Measurements from ENCODE around the gene PRR7.

PRR7 gene

DNA sequence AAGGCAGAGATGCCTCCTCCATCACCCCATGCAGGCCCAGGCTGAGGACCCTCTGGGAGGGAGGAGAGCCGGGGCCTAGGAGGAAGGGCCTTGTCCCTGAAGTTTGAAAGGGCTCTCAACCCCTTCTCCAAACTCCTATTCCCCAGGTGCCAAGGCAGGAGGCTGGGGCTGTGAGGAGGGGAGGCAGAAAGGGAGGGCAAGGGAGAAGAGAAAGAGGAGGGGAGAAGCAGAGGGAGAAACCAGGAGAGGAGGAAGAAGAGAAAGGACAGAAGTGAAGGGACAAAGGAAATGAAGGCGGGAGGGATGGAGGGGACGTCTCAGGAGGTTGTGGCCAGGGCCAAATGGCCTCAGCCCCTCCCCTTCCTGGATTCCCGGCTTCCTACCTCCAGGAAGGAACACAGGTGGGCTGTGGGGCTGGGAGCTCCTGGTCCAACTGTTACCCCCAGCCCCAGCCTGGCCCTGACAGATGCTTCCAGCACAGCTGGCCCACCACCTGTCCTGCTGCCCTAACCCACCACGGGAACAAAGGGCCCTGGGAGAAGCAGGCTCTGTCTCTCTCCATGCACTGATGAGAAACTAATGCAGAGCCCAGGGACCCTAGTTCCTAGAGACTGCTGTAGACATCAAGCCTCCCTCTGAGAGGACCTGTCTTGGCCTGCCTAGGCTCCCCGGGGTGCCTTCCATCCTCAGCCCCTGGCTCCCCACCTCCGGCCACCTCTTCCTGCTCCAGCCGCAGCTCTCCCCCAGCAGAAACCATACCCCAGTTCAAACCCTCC is 23.3 kb downstream of the PRR7 start:
- DNase-seq (ENCODE audit: low read depth), result peak; percentile 7

DNA sequence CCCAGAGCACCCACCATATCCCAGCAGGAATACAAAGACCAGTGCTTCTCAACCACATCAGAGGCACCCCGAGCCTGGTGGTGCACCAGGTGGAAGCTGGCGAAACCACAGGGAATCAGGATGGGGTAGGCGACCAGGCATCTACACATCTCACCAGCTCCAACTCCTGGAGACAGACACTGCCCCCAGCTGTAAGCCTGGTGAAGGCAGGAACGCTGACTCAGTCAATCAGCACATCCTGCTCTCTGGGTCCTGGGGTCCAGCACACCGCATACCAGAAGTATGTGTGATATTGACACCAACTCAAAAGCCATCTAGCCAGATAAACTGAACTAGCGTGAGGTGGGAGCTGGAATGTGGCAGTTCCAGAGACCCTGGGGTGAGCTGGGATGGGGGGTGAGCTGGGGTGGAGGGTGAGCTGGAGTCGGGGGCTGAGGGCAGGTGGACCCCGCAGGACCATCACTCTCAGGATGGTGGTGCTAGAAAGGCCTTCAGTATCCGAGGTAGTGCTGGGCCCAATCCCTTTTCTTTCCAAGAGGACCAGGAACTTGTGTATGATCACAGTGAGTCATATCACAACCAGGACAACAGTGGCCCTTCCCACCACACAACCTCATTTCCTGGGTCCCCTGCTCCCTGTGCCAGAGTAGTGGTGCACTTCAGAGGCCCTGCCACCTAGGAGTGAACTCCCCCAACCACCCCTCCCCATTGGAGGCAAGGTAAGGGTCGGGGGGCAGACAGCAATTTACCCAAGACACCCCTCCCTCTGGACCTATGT is 24.3 kb downstream of the PRR7 start:
- DNase-seq (ENCODE audit: low read depth), result peak; percentile 73

DNA sequence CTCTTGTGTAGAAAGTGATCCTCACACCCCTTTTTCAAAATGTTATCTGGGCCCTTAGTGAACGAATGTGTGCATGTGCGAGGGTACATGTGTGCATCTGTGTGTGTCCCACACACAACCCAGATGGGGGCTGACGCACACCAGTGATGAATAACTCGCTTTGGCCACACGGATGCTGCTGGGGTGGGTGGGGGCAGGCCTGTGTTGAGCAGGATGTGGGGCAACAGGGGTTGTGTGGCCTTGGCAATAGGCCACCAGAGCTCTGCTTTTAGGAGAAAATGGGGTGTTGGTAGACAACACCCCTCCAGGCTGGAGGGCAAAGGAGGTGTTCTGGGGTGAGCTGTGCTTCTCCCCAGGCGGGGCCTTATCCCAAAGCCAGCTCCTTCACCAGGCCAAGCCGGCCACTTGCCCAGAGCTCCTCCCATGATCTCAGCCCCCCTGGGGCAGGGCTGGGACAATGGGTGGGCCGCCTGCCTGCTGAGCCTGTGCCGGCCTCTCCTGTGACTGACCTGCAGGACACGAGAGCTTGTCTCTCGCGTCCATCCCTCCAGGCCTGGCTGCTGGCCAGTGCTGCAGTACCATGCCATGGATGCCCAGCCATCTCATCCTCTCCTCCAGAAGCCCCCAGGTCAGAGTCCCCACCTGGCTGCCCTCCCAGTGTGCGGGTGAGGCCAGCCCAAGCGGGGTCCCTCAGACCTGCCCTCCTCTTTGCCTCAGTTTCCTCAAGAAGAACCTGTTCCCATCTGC is 25.2 kb downstream of the PRR7 start:
- peak; percentile 78 for DNase-seq (ENCODE audit: low read depth)

DNA sequence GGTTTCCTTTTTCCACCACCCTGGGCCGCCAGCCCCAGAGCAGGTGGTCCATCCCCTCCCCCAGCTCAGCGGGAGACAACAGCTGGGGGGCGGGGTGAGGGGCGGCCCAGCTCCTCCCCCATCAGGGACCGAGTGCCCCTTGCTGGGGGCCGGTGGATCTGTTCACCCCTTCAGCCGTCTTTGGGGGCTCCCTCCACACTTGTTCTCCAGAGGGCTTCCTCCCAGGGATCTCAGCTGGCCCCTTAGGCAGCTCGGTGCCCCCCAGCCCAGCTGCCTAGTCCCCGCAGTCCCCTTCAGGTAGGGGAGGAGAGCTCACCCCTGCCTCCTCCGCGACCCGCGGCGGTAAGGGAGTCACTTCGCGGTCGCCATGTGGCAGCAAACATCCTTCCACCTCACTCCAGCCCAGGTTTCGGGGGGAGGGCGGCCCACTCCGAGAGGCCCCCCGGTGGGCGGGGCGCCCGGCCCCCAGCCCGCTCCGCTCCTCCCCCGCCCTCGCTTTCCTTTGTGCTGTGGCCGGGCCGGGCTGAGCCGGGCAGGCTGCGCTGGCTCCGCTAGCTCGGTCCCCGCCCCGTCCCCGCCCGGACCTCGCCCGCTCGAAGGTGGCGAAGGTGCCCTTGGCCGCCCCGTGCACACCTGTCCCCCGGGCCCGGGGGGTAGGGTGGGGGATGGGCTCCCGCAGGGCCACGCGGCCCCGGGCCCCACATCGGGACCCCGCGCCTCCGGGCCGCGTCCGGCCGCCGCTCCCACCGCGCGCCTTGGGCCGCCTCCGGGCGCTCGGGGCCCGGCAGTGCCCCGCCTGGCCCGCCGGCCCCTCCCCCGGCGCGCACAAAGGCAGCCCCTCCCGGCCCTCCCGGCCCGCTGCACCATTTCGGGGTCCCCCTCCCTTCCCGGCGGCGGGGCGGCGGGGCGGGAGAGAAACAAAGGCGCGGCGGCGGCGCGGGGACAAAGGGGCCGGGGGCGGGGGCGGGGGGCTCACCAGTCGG is 26.1 kb downstream of the PRR7 start:
- peak; percentile 56 for DNase-seq (ENCODE audit: low read depth)

DNA sequence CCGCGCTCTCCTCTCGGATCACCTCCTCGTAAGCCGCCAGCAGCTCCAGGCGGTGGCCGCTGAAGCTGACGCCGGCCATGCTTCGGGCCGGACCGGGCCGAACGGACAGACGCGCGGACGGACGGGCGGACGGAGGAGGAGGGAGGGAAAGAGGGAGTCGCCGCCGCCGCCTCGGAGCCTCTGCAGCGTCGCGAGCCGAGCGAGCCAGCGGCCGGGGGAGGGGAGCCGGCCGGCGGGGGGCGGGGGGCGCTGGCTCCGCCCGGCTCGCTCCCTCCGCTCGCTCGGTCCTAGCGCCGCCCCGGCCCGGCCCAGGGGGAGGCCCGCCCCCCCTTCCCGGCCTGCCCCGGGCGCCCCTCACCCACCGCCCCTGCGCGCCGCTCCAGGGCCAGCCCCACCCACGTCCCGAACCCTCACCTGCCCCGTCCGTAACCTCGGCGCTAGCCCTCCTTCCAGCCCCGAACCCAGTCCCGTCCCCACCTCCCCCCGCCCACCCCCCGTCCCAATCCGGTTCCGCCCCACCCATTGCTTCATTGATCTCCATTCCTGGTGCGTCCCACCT is 26.9 kb downstream of the PRR7 start, which contains the start of gene DBN1:
Gene DBN1 (minus strand): TSS at position 192 of the 559 bp plus-strand sequence. CDS start 113 bp downstream, at position 79.
- DNase-seq (ENCODE audit: low read depth), result peak; percentile 78

DNA sequence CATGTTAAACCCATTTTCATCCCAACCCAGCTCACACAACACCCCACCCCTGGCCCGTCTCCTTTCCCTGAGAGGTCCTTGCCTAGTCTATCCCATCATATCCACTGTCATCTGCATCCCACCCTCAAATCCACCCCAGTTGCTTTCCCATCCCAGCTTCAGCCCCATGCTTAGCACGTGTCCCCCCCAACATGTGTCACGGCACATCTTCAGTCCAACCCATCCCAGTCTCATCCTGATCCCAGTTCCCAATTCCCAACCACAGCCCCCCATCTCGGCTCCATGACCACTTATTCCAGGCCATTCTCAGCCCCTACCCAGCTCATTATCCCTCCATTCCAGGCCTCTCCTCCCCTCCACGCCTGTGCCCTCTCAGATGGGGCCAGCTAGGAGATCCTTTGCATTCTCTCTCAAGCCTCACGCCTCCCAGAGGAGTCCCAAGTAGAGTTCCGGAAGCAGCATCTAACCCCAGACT is 27.4 kb downstream of the PRR7 start:
- peak; percentile 53 for DNase-seq (ENCODE audit: low read depth)

DNA sequence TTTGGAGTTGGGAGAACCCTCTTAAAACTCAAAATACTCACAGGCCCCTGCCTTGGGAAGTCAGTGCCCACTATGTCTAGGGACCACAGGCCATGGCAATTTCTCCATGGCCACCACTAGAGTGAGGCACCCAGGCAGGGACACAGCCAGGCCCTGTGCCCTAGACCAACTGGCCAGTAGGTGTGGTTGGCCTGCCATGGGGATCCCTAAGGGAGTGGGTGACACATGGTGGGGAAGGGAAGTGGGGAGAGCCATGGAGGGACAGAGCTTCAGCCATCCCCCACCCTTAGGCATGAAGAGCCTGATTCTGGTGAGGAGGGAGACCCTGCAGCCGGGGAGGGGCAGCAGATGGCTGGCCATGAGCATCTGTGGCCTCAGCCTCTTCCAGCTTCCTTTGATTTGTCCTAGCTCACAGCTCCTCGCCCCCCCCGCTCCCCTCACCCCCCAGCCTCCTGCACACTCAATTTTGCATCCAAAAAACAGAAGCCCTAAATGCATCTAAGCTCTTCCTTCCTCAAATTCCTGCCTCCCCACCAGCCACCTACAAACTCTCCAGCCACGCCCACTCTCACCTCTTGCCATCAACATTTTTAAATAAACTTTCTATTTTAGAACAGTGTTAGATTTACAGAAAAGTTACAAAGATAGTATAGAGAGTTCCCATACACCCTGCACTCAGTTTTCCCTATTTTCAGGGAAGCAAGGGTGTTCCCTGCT is 28.4 kb downstream of the PRR7 start:
- DNase-seq (ENCODE audit: low read depth), result peak; percentile 60

DNA sequence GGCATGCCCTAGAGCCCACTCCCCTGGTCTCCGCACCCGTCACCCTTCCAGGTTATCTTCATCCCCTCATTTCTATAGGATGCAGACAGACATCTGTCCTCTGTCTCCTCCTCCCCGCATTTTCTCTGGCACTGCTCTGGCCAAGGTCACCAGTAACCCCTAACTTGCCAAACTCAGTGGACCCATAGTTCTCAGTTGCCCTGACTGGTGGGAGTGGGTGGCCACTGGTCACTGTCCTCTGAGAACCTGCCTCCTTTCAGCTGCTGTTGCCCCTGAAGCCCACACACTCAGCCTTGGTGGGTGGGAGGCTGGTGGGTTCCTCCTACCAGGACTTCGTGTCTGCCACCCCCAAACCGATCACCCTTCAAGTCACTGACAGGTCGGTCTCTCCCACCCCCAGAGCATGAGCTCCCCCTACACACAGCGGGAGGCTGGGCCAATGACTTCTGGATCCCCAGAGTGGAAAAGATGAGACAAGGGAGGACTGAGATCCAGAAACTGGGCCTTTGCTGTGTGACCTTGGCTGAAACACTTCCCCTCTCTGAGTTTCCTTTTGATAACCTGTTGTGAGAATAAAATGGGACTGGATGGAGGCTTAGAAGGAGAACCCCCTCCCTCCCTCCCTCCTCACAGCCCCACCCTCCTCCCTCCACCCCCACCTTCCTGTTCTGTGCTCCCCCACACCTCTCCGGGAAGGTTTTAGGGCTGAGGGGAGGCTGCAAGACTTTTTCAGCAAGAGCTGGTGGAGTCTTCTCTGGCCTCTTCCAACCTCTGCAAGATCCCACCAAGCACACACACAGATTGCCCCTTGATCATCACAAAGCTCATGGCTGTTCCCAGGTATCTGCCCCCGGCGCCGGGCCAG is 29.2 kb downstream of the PRR7 start:
- peak; percentile 55 for DNase-seq (ENCODE audit: low read depth)

DNA sequence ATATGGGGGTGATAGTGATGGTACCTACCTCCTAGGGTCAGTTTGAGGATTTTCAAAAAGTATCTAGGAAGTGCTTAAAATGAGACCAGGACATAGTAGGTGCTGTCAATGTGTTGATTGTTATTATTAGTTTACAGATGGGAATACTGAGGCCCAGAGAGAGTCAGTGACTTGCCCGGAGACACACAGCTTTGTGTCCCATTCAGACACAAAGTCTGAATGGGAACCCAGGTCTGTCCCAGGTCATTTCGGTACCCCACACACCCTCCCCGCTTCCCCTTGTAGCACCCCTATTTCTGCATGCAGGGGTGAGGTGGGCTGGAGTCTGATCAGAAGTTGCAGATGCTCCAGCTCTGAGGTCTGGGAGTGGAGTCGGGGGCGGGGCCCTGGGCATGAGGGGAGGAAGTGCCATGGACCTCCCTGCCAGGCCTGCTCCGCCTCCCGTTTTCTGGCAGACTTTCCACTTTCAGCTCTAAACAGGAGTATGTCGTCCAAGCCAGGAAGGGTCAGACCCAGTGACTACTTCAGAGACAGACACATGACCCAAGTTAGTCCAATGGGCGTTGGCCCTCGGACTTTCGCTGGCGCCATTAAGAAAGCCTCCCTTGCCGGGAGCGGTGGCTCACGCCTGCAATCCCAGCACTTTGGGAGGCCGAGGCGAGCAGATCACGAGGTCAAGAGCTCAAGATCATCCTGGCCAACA is 30.1 kb downstream of the PRR7 start:
- peak; percentile 85 for DNase-seq (ENCODE audit: low read depth)

DNA sequence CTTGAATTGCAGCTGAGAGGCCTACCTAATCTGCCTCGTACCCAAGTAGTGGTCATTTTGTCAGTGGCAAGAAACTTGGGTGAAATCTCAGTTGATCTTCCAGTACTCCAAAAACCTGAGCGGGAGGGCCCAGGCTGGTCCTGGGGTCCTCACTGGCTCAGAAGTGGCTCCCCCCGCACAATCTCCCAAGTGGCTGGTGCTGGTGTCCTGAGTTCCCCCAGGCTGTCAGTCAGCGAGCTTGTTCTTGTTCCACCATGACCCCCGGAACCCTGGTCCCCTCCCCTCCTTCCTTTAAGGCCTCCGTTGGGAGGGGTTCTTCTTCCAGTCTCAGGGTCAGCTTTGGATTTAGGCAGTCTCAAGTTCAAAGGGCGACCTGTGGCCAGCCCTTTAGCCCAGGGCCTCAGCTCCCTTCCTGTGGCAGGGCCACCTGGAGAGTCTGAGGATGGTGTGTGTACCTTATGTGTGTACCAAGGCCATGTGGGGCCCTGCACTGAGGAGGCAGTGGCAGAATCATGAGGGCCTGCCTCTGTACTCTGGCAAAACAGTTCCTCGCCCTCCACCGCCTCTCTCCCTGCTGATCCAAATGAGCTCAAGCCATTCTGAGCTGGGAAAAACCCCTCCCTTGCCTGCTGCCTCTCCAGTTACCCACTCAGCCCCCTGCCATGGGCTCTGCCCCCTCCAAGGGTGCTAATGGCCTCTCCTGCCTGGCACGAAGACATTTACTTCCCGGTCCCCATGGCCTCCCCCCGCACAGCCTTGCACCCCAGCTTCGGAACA is 31.3 kb downstream of the PRR7 start:
- DNase-seq (ENCODE audit: low read depth), result peak; percentile 59

DNA sequence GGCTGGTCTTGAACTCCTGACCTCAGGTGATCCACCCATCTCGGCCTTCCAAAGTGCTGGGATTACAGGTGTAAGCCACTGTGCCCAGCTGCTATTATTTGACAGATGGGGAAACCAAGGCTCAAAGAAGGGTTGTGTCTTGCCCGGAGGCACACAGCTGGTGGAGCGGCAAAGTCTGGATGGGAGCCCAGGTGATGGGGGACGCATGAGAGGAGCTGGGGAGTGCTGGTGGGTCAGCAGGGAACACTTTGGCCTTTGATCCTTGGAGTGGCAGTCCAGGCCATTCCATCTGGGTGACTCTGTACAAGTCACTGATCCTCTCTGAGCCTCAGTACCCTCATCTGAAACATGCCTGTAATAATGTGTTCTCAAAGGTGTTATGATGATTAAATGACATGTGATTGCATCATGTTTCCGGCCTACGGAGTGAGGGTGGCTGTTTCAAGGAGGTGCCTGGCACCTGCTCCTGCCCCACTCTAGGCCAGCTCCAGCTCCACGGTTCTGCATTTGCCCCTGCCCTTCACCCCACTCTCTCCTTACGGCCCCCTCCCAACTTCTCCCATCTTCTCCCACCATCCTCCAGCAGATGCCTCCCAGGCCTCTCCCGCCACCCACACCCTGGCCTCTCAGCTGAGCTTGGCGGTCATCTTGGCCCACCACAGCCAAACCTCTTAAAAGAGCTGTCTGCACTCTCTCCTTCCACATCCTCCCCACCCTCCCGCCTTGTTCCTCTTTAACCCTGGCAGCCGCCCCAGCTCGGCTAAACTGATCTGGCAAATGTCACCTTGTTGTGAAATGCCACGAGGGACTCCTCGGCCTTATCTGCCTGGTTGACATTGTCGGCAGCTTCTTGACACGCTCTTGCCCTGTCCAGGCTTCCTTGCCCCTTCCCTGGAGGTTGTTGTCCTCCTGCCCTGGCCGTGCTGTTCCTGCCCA is 32.4 kb downstream of the PRR7 start:
- peak; percentile 69 for DNase-seq (ENCODE audit: low read depth)

DNA sequence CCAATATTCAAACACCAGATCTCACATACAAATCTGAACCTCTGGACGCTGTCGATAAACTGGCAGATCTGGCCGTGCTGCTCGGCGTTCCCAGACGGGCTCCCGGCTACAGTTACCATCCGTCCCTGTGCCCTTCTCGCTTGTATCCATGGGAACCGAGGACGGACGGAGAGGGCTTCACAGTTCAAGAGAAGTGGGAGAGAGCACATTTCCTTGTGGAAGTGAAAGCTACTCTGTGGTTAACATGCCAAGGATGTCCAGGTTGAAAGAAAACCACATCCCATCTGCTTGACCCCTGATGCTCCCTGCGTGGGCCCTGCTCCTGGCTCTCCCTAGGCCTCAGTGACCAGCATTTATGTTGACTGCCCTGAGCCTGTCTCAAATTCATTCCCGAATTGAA is 33.2 kb downstream of the PRR7 start:
- DNase-seq (ENCODE audit: low read depth), result peak; percentile 62

DNA sequence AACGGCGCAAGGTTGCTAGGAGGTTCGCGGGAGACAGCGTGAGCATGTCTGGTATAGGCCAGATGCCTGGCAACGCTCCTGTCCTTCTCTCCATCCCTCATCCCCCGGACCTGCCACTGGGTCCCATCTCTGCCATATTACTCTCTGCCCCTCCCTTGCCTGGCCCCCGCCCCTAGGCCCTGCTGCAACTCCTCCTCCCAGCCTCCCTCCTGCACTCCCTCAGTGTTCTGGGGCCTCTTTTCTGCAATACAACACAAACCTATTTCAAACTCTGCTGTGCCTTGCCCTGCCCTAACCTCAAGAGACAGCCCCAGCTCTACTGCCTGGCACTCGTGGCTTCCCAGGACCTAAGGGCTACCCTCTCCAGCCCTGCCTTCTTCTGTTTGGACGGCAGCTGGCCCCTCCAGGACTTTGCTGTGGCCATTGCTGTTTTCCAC is 35.8 kb downstream of the PRR7 start:
- DNase-seq (ENCODE audit: low read depth), result peak; percentile 47

DNA sequence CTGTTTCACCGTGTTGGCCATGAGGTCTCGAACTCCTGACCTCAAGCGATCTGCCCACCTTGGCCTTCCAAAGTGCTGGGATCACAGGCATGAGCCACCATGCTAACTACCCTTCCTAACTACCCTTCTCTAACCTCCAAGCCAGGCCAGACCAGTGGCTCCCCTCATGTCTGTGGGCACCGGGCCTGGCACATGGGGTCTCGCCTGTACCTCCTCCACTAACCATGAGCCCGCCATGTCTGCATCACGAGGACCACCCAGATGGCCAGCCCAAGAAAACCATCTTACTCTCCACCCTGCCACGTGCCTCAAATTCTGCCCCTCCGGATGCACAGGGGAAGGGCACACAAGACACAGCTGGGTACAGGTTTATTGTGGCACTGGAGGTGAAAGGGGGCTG is 36.4 kb downstream of the PRR7 start:
- no peak for DNase-seq (ENCODE audit: low read depth)

DNA sequence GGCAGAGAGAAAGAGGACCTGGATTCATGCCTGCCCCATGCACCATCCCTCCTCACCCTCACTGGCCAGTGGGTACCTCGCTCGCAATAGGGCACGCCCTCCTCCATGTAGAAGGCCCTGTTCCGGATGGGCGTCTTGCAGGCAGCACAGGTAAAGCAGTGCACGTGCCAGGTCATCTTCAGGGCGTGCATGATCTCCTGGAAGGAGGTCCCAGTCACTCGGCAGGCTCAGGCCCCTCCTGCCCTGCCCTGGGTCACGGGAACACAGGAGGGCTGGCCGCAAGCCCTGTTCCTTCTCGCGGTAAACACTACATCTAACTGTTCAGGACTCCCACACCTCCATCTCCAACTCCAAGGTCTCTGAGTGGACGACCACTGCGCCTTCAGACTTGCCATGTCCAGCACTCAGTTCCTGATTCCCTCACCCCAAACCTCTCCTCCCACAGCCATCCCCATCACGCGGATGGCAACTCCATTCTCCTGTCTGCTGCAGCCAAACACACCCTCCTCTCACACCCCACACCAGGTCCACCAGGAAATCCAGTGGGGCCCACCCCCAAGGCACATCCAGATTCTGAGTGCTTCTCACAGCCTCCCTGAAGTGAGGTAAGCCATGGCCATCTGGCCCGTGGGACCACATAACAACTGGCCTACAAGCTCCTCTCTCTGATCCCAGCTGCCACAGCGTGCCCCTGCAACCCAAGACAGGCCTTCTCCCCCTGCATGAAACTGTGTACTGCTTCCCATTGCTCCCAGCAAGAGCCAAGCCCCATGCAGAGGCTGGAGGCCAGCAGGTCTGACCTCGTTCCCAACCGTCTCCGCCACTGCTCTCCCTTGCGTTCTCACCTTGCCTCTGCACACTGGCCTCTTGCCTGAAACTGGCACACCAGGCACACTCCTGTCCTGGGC is 37.6 kb downstream of the PRR7 start:
- DNase-seq (ENCODE audit: low read depth), result peak; percentile 45
